IMR-90 (cell line): ENCODE measurements around the gene RGS10. TPM values are rescaled to one million over a fixed set of nuclear protein-coding genes. Genes with fewer than 3 reads are reported as not detected.

Experiments
- ATAC-seq: fragments of 200-7000 bp; cut with Tn5 transposase; 2 replicates; pipeline ENCODE4 v1.9.1; 2020; ENCODE audit warnings: low read depth, mild to moderate bottlenecking, moderate library complexity
- BruUV-seq: library from RNA; stranded (reverse); fragments of 400-500 nt; replicated peaks from 2 replicates; lab custom pipeline; 2021; lab: Mats Ljungman, UMichigan
- CTCF ChIA-PET: fragments of 300-600 bp; formaldehyde crosslinking; extraction: SDS; loops from one replicate; lab custom pipeline; 2021; ENCODE audit warnings: antibody characterized with exemption; lab: Yijun Ruan, JAX
- POLR2A ChIA-PET: fragments of 300-600 bp; sonication (Branson Sonifier 250); formaldehyde crosslinking; loops from one replicate; lab custom pipeline; 2022; ENCODE audit warnings: antibody characterized with exemption; ENCODE audit not compliant: unreplicated experiment; lab: Charles Lee
- DNase-seq: peaks from one replicate; pipeline ENCODE4 v3.0.0; 2013
- H2AFZ ChIP-seq: replicated peaks from 2 replicates; pipeline ENCODE3; 2013; ENCODE audit warnings: low read length, mild to moderate bottlenecking; ENCODE audit not compliant: poor library complexity
- H2AK5ac ChIP-seq: 2 replicates; pipeline ENCODE4 v1.6.1; 2013; ENCODE audit warnings: low read depth, low read length, inconsistent platforms
- H2AK9ac ChIP-seq: replicated peaks from 2 replicates; pipeline ENCODE3; 2013; ENCODE audit warnings: mild to moderate bottlenecking, low read depth, low read length, moderate library complexity; ENCODE audit not compliant: poor library complexity
- H2BK120ac ChIP-seq: 2 replicates; pipeline ENCODE4 v1.6.1; 2013; ENCODE audit warnings: low read depth, low read length, inconsistent platforms
- H2BK15ac ChIP-seq: 3 replicates; pipeline ENCODE4 v1.6.1; 2013; ENCODE audit warnings: low read depth, low read length, inconsistent platforms
- H2BK20ac ChIP-seq: 2 replicates; pipeline ENCODE4 v1.6.1; 2013; ENCODE audit warnings: low read depth, mild to moderate bottlenecking, inconsistent platforms, low read length, moderate library complexity
- H2BK5ac ChIP-seq: 2 replicates; pipeline ENCODE4 v1.6.1; 2013; ENCODE audit warnings: mild to moderate bottlenecking, low read depth, low read length, inconsistent platforms; ENCODE audit not compliant: poor library complexity, severe bottlenecking
- H3K14ac ChIP-seq: replicated peaks from 2 replicates; pipeline ENCODE4 v1.6.1; 2013; ENCODE audit warnings: low read depth, low read length, inconsistent platforms
- H3K18ac ChIP-seq: 2 replicates; pipeline ENCODE4 v1.6.1; 2013; ENCODE audit warnings: low read depth, low read length, control low read depth
- H3K23ac ChIP-seq: 2 replicates; pipeline ENCODE4 v1.6.1; 2013; ENCODE audit warnings: low read depth, low read length, inconsistent platforms
- H3K27ac ChIP-seq: 2 replicates; pipeline ENCODE4 v1.5.1; 2013; ENCODE audit warnings: mild to moderate bottlenecking, control low read depth, low read length; ENCODE audit not compliant: insufficient read depth
- H3K27me3 ChIP-seq: 2 replicates; pipeline ENCODE4 v1.6.1; 2013; ENCODE audit warnings: low read length; ENCODE audit not compliant: control insufficient read depth, insufficient read depth
- H3K36me3 ChIP-seq: 2 replicates; pipeline ENCODE4 v1.6.1; 2013; ENCODE audit warnings: low read length, mixed read lengths; ENCODE audit not compliant: control insufficient read depth, insufficient read depth
- H3K4ac ChIP-seq: 2 replicates; pipeline ENCODE4 v1.6.1; 2013; ENCODE audit warnings: low read depth, low read length, inconsistent platforms
- H3K4me1 ChIP-seq: 2 replicates; pipeline ENCODE4 v1.6.1; 2013; ENCODE audit warnings: low read length, mixed read lengths; ENCODE audit not compliant: control insufficient read depth, insufficient read depth
- H3K4me2 ChIP-seq: 2 replicates; pipeline ENCODE4 v1.6.1; 2013; ENCODE audit warnings: low read depth, mild to moderate bottlenecking, control low read depth, low read length, moderate library complexity
- H3K4me3 ChIP-seq: 2 replicates; pipeline ENCODE4 v1.5.1; 2013; ENCODE audit warnings: low read depth, mild to moderate bottlenecking, control low read depth, low read length, moderate library complexity; ENCODE audit not compliant: insufficient read depth
- H3K56ac ChIP-seq: 2 replicates; pipeline ENCODE4 v1.6.1; 2013; ENCODE audit warnings: low read length, inconsistent platforms; ENCODE audit not compliant: insufficient read depth; ENCODE audit errors: extremely low read depth
- H3K79me1 ChIP-seq, 2 experiments: 2 replicates each; pipeline ENCODE4 v1.6.1; 2013; ENCODE audit warnings: low read length in 2 of 2, inconsistent platforms in 1 of 2, low read depth in 1 of 2
- H3K9ac ChIP-seq: 2 replicates; pipeline ENCODE4 v1.6.1; 2013; ENCODE audit warnings: low read depth, low read length, control low read depth
- H3K9me1 ChIP-seq: 2 replicates; pipeline ENCODE4 v1.6.1; 2013; ENCODE audit warnings: low read length, inconsistent platforms; ENCODE audit not compliant: insufficient read depth
- H3K9me3 ChIP-seq: 2 replicates; pipeline ENCODE4 v1.6.1; 2013; ENCODE audit warnings: low read length; ENCODE audit not compliant: control insufficient read depth, insufficient read depth
- H4K20me1 ChIP-seq: 2 replicates; pipeline ENCODE4 v1.6.1; 2013; ENCODE audit warnings: low read length, inconsistent platforms; ENCODE audit not compliant: insufficient read depth
- H4K5ac ChIP-seq: 2 replicates; pipeline ENCODE4 v1.6.1; 2013; ENCODE audit warnings: mild to moderate bottlenecking, low read depth, low read length, control low read depth
- H4K8ac ChIP-seq, 2 experiments: 2 replicates each; pipeline ENCODE4 v1.6.1; 2013; ENCODE audit warnings: low read depth in 2 of 2, low read length in 2 of 2, control low read depth in 1 of 2, inconsistent platforms in 1 of 2
- H4K91ac ChIP-seq: 2 replicates; pipeline ENCODE4 v1.6.1; 2013; ENCODE audit warnings: low read depth, low read length, inconsistent platforms; ENCODE audit not compliant: insufficient read depth
- CEBPB ChIP-seq: IDR thresholded peaks from 2 replicates; pipeline ENCODE4 v1.6.1; 2012; ENCODE audit warnings: low read depth, low read length, improper control_type of control experiment
- POLR2A ChIP-seq: IDR thresholded peaks from 2 replicates; pipeline ENCODE4 v1.6.1; 2012; ENCODE audit warnings: mild to moderate bottlenecking, low read depth, low read length
- WGBS, 2 experiments: methylation state at CpG; one replicate each; pipeline versions ENCODE4 v1.1.5 to v1.1.7; 2013; ENCODE audit warnings: missing lambda C conversion rate in 2 of 2; ENCODE audit not compliant: insufficient read length in 1 of 2; ENCODE audit errors: extremely low coverage in 2 of 2; 5-methylcytosine and 5-hydroxymethylcytosine counted together
- dilution Hi-C: fragments of 300-500 bp; cut with HindIII; formaldehyde crosslinking; loops from one replicate; pipeline ENCODE4 v1.14.3; 2018; ENCODE audit warnings: low sequenced_read_pairs; ENCODE audit not compliant: unreplicated experiment
- in situ Hi-C: fragments of 300-500 bp; cut with MboI; formaldehyde crosslinking; loops from 3 replicates; pipeline ENCODE4 v1.14.3; 2019; ENCODE audit warnings: low sequenced_read_pairs, inconsistent platforms, mixed read lengths
- intact Hi-C: fragments of 100-400 bp; cut with micrococcal nuclease; formaldehyde crosslinking; loops from 2 replicates; pipeline ENCODE4 v1.10.0; 2022
- polyA plus RNA-seq, 3 experiments: library from polyadenylated mRNA; depleted of rRNA; stranded (reverse); fragments of >200 nt; gene quantifications; 2 replicates each; pipeline ENCODE4 v1.2.3, GENCODE V29; 2012; ENCODE audit warnings: low replicate concordance in 1 of 3
- total RNA-seq: library from RNA; depleted of rRNA; stranded (reverse); fragments of >200 nt; gene quantifications from 2 replicates; pipeline ENCODE4 v1.2.3, GENCODE V29; 2012

The RGS10 gene
- total and polyA plus RNA-seq, 2 of the 4 experiments (the other 2 are of a cell fraction) = 35.3 to 89.7 TPM

- Histone ChIP-seq H2AK5ac (no peak overlapping the region), H3K18ac (no peak overlapping the region), H2AFZ (no peak overlapping the region), H4K8ac (no peak overlapping the region), H4K91ac (no peak overlapping the region), H3K4me2 (no peak overlapping the region), H3K27me3 (peaks cover 42% of the 10 kb centered on the region), H2BK5ac (no peak overlapping the region), H3K9ac (no peak overlapping the region), H4K20me1 (no peaks in the 10 kb centered on the region), H2AK9ac (no peak overlapping the region), H3K4me3 (no peak overlapping the region), H3K9me3 (peaks cover 12% of the 10 kb centered on the region), H3K23ac (no peak overlapping the region), H2BK120ac (no peak overlapping the region), H3K27ac (no peak overlapping the region), H3K79me1 (no peaks in the 10 kb centered on the region), H3K4me1 (no peaks in the 10 kb centered on the region), H3K4ac (no peak overlapping the region), H3K36me3 (no peaks in the 10 kb centered on the region), H4K5ac (no peak overlapping the region), H3K56ac (no peak overlapping the region), H2BK20ac (no peak overlapping the region), H2BK15ac (no peak overlapping the region; the same call in 2 of the 3 replicates), H3K9me1 (no peaks in the 10 kb centered on the region), H3K14ac (no peak overlapping the region)
- DNase-seq = no peak
- TF ChIP-seq CEBPB (no peak), POLR2A (no peak)
- intact Hi-C loops (no loop called here), dilution Hi-C loops (no loop called here), in situ Hi-C loops (no loop called here)
- CTCF ChIA-PET = interaction anchor here (1.6 kb wide), 1 partner anchor 26 kb away, joined by 6 read pairs; no protein-coding TSS in a partner anchor
- POLR2A ChIA-PET = no interaction called here
- ATAC-seq = no peak
- no TSS peak for BruUV-seq
- no CpG with 5 or more reads among the region's 3 CpGs for WGBS, 2 experiments
Measured at GRCh38 chr10:119470920-119471702, 71.4 kb downstream of the RGS10 start.
